Effector CD8-positive, alpha-beta T cell (primary cell): ENCODE results near the gene HOXA4.

Source experiments
- DNase-seq: peaks from one replicate; lab custom pipeline; 2025; lab: John Stamatoyannopoulos, UW

Gene HOXA4

DNA sequence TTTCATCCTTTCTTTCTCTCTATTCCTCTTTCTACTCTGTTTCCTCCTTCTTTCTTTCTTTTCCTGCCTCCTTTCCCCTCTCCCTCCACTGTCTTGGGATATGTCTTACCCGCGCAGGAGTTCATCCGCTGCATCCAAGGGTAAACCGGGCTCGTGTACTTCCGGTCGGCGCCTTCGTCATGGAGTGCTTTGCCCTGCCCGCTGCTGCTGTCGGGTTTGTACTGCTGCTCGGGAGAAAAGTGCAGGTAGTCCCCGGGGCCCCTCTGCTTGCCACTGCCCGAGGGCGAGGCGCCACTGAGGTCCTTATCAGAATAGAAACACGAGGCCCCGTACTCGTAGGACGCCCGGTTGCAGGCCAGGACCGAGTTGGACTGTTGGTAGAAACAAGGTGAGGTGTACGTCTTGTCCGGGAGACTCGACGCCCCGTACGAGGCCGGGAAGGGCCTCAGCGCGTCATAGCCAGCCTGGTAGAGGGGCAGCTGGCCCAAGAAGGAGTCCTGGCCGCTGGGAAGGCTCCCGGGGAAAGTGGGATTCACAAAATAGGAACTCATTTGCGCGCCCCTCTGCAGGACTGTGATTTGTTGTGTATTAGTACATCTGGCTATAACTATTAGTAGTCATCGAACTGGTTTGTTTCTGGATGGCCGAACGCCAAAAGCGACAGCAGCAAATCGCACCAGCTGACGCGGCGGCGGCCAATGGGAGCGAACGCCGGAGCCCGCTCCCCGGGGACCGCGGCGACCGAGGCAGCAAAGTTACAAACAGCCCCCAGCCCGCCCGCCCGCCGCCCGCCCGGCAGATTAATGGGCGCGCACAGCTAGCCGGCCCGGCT, 16.9 kb upstream of the HOXA4 start, which contains the start of gene HOXA6:
Gene HOXA6 (minus strand): TSS at position 576 of the 832 bp plus-strand sequence. CDS start 25 bp downstream, at position 551.
- no peak for DNase-seq

- DNase-seq: no peak
Measured at GRCh38 chr7:27146491-27147198, 16.1 kb upstream of the HOXA4 start.

DNA sequence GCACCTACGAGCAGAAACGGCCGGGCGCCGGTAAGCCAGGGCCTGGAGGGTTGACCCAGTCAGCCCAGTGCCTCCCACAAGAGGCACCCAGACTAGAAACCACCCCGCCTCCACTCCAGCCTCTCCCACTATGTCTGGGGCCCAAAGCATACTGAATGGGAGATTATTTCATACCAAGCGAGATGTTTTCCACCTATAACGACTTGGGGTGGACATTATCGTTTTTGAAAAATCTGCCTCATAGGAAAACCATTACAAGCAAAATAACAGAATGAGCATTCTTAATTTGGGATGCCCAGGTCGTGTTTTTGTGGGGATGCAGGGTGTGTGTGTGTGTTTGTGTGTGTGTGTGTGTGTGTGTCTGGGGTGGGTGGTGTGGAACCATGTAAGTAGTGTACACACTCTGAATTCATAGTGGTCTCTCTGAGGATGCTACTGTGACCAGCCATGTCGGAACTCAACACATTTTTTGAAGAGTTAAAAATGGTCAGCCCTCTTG, 15.4 kb upstream of the HOXA4 start:
- no peak for DNase-seq

DNA sequence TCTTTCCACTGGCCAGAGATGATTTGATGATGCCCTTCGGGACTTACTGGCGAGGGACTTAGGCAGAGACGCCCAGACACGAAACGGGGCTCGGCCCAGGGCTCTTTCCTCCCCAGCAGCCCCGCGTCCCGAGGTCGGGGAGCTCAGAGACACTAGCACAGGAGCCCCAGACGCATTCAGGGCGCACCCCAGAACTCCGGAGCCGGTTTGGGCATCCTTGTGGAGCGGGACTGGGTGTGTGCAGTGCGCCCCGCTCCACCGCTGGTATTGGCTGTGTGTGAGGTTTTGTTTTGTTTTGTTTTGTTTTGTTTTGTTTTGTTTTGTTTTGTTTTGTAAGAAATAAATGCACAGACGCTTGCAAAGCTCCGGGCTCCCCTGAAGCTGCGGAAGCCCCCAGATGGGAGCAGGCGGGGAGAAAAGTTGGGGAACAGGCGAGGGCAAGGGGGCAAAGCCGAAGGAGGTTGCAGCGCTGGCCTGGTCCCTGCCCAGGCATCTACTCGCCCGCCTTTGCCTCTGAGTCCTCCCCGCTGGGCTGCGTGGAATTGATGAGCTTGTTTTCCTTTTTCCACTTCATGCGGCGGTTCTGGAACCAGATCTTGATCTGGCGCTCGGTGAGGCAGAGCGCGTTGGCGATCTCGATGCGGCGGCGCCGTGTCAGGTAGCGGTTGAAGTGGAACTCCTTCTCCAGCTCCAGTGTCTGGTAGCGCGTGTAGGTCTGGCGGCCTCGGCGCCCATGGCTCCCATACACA, 14.8 kb upstream of the HOXA4 start:
- DNase-seq: no peak

- DNase-seq: no peak
Measured at GRCh38 chr7:27144781-27145164, 14.2 kb upstream of the HOXA4 start.

DNA sequence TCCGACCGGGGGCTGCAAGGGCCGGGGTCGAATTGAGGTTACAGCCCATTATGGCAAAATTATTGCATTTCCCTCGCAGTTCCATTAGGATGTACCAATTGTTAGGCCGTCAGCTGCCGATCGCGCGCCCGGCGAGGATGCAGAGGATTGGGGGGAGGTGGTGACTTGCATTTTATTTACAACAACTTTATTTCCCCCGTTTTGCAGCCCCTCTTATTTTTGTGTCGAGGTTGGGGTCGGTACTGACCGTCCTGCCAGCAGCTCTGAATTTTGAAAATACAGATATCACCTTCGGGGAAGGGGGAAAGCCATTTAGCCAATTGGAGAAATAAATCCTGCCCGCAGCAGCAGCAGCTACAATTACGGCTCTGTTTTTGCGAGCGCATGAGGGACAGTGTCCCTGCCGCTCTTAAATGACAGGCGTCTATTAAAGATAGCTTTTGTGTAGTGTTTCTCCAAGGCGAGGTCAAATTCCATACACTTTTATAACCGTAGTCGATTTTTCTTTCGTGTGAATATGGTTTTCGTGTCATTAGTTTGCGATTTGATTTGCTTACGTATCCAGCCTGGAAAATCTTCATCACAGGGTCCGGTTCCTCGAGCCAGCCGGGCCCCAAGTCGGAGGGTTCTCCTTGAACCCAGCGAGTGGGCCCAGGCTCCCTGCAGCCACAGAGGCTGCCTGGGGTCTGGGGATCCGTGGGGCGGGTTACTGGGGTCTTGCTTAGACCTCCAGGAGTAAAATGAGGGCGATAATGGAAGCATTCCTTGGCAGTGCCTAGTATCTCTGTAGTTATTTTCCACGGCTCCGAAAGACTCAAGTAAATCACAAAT, 13.6 kb upstream of the HOXA4 start:
- no peak for DNase-seq

GRCh38 chr7:27143023-27143949, 12.7 kb upstream of the HOXA4 start, which contains the start of gene HOXA5:
Gene HOXA5 (minus strand): TSS chr7:27143681. CDS start chr7:27143607, 74 bp downstream.
- DNase-seq: no peak

- DNase-seq: no peak
Measured at GRCh38 chr7:27142580-27143022, 12.0 kb upstream of the HOXA4 start.

DNA sequence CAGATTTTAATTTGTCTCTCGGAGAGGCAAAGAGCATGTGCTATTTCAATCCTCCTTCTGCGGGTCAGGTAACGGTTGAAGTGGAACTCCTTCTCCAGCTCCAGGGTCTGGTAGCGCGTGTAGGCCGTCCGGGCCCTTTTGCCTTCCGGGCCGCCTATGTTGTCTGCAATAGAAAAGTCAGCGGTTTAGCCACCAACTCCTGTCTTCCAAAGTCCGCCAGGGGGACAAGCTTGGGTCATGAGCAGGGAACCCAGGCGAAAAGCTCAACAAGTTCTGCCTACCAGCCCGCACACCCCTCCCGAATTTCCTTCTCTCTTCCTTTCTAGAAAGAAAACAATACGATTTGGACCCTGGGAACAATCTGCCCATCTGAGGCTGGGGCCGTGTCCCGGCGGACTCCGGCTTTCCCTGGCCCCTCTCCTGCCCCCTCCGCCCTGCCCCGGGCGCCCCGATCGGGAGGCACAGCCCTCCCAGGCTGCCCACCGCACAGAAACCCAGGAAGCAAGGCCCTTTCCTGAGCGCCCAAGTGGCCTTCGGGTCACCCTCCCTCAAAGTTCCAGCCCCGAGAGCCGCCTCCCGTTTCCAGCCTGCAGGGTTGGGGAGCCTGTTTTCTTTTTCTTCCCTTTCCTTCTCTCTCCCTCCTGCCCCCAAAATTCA, 11.5 kb upstream of the HOXA4 start:
- no peak for DNase-seq

- DNase-seq: no peak
Measured at GRCh38 chr7:27141137-27141922, 10.8 kb upstream of the HOXA4 start.

DNA sequence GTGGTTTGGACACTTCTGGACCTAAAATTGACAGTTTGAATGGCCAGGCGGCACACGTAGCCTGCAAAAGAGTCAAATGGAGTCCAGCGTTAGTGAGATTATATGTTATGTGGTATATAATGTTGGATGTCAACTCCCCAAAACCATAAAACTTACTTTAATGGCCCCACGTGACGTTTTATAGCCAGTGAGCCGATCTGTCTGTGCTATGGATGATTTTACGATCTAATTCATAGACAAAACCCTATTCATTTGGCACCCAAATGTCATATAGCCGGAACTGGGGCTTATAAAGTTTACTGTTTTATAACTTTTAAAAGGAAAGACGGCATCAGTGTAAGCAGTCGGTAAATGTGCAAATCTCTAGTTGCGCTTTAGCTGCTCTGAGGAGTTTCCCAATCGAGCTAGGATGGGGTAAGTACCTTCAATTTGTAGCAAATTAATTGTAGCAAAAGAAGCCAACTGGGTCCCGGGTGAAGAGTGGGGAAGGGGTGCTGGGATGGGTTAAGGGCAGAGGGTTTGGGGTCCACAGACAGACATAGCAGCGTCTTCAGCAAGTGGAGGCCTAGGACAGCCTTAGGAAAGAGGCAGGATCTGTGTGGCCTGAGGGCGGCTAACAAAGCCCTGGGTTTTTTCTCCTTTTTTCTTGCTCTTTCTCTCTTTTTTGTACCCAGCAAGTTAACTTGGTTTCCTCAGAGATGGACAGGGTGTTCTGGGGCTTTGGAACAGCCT, 9.7 kb upstream of the HOXA4 start:
- DNase-seq: no peak

DNA sequence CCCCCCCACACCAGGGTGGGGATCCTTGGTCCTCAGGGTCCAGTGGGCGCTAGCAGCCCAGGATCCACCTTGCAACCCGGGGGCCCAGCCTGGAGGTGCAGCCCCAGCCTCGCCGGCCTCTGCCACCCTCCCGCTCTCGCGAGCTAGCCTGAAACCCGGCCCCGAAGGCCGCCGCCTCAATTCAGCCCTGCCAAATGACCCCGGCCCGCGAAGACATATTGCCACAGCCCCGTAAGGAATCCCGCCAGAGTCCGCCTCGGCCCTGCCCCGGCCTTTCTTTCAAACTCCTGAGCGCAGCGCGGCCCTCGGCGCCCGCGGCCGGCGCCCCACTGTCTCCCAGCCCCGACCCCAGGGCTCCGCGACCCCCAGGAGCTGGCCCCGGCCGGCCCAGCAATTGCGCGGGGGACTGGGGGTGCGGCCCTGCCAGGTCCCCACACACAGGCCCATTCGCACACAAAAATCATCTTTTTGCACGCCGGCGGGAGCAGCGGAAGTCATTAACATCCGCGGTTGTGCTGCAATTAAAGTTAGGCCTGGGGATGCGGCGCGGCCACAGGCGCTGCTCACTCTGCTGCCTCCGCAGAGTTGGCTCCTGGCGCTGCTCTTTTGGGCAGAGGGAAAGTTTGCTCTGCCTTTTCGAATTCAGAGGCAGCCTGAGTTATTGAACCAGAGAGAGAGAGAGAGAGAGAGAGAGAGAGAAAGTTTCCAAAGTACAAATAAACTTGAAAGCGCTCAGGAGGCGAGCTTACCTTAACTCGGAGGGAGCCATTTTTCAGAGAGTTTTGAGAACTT, 9.0 kb upstream of the HOXA4 start:
- no peak for DNase-seq

DNA sequence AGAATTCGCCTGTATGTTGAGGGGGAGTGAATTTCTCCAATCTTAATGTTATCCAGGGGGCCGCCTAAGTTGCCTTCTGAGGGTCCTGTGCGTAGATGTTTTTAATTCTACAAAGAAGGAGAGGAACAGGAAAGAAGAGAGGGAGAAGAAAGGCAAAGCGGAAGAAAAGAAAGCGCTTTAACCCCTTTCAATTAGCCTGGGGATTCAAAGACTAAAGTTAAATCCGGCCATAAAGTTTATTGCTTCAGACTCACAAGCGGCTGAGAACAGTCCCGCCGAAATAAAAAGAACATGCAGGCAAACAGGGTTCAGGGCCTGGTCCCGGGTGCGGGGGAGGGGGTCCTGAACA, 8.4 kb upstream of the HOXA4 start:
- DNase-seq: no peak

DNA sequence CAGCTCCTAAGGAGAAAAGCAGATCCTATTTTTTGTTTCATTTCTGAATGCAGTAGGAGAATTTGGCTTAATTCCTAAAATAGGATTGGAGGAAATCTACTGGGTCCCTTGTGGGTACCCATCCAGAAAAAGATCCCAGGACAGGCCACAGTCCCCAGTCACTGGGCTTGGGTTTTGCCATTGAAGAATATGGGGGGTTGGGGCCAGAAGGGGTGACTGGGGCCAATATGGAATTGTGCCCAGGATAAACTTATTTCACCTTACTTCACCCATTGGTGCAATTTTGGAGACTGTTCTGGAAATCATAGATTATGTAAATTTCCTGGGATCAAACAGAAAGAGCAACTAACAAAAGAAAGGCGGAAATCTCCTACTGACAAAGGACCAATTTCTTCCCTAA, 7.9 kb upstream of the HOXA4 start:
- no peak for DNase-seq

GRCh38 chr7:27137640-27138315, 7.2 kb upstream of the HOXA4 start:
- no peak for DNase-seq

GRCh38 chr7:27134392-27134791, 3.8 kb upstream of the HOXA4 start:
- DNase-seq: no peak
